HG03575 (cell line): ENCODE data around the gene TNNT2.

ENCODE experiments used
- ATAC-seq: cut with Tn5 transposase; IDR thresholded peaks from one replicate; pipeline ENCODE4 v1.9.1; 2021; ENCODE audit not compliant: unreplicated experiment, insufficient number of reproducible peaks, low FRiP score; ENCODE audit errors: extremely low read depth

TNNT2 gene

GRCh38 chr1:201404722-201405483, 27.4 kb upstream of the TNNT2 start:
- no peak for ATAC-seq

GRCh38 chr1:201404055-201404454, 26.6 kb upstream of the TNNT2 start:
- ATAC-seq: no peak

DNA sequence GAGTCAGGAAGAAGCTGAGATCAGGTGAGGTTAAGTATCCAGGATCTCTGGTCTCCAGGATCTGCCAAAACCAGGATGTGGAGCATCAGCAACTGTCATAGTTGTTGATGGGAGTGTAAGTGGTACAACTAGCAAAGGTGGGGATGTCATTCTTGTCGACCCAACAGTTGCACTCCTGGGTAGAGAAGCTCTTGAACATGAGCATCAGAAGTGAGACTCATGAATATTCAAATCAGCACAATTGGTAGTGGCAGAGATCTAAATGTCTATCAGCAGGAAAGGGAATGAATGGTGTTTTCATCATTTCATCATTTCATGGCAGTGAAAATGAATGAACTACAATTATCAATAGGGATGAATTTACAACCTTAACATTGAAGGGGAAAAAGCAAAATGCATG, 25.9 kb upstream of the TNNT2 start:
- no peak for ATAC-seq

DNA sequence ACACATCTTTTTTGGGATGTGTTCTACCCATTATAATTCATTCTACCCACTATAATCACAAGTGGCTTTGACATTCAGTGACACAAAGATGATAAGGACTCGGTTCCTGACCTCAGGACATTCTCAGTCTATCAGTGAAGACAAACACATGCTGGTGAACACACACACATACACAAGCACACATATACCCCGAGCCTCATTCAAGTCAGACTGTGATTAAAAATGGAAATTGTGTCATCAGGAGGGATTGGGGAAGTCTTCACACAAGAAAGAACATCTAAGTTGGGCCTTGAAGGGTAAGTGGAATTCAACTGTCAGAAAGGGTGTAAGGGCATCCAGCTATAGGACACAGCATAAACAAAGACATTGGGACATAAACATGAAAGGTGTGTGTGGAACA, 24.2 kb upstream of the TNNT2 start:
- no peak for ATAC-seq

DNA sequence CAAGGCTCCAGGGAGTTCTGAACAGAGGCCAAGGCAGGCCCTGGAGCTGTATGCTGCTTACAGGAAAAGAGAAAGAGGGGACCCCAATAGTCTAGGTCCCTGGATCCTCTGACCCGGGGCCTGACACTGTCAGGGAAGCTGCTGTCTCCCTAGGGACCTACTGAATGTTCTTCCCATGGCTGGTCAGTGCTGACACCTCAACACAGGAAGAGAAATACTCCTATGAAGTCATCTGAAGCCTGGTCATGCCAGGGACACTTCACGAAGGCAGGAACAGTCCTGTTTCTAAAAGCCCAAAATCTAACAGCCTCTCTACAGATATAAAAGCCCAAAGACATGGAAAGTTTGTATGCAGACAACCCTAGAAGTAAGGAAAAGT, 23.4 kb upstream of the TNNT2 start:
- ATAC-seq: no peak

- no peak for ATAC-seq
These were observed 22.9 kb upstream of the TNNT2 start for GRCh38 chr1:201400212-201400851.

GRCh38 chr1:201399352-201400126, 22.1 kb upstream of the TNNT2 start:
- no peak for ATAC-seq

DNA sequence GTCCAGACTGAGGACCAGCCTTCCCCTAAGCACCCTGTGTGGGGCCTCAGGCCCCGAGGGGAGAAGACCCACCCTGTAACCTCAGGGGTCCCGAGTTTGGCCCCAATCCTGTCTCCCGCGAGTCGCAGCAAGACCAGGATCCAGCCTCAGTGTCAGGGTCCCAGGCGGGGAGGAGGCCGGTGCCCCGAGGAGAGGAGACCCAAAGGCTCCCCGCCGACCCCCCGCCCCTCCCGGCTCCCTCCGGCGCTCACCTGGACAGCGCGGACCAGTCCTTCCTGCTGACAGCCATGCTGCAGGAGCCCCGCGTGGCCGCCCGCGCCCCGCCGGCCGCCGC, 21.5 kb upstream of the TNNT2 start, which contains the start of gene LAD1:
Gene LAD1 (minus strand): TSS at position 307 of the 334 bp plus-strand sequence. CDS start 18 bp downstream, at position 289.
- ATAC-seq: no peak

DNA sequence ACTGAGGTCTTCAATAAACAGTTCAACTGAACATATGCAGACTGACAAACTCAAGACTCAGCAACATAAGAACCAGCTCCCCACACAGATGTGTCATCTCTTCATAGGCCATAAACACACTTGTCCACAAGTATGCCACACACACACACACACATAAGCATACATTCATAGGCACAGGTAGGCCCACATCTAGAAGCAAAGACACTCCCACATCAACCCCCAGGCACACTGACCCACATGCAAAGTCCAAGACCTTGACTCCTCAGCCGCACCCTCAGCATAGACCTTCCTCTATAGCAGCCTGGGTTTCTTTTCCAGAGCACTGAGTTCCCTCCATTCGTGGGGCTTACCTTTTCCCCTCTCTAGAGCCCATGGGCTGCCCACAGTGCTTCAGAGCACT, 20.2 kb upstream of the TNNT2 start:
- no peak for ATAC-seq

GRCh38 chr1:201396861-201397464, 19.5 kb upstream of the TNNT2 start:
- no peak for ATAC-seq

DNA sequence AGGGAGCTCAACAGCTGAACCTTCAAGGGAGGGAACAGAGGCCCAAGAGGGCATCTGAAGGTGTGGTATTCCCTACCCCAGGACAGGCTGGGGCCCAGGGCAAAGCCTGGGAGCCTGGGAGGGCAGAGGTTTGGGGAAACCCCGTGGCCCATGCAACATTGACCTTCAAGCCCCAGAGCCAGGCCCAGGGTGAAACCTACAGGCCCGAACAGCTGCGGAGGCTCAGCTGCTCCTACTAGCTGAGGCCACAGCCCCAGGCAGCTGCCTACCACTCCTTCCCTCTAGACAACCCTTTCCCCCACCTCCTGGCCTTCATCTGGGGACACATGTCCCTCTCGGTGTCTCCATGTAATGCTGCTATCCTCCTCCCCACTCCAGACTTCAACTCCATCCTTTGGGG, 18.5 kb upstream of the TNNT2 start:
- no peak for ATAC-seq

- no peak for ATAC-seq
These were observed 17.1 kb upstream of the TNNT2 start for GRCh38 chr1:201394591-201394990.

DNA sequence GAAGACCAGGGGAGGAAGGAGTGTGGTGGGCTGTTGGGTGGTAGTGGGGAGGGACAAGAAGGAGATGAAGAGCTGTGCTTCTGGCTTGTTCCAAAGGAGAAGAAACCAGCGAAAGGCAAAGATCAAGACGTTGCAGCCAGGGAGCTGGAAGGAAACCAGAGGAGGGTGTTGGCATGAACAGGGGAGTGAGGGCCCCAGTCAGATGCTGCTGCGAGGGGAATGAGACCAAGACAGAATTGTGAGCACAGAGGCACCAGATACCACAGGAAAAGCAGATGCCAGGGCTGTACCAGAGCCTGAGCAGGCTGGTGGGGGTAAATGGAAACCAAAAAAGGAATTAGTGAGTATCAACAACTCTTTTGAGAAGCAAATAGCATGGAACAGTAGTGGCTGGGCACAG, 15.6 kb upstream of the TNNT2 start:
- ATAC-seq: no peak

- no peak for ATAC-seq
These were observed 14.4 kb upstream of the TNNT2 start for GRCh38 chr1:201391651-201392511.

GRCh38 chr1:201391225-201391624, 13.7 kb upstream of the TNNT2 start:
- no peak for ATAC-seq

DNA sequence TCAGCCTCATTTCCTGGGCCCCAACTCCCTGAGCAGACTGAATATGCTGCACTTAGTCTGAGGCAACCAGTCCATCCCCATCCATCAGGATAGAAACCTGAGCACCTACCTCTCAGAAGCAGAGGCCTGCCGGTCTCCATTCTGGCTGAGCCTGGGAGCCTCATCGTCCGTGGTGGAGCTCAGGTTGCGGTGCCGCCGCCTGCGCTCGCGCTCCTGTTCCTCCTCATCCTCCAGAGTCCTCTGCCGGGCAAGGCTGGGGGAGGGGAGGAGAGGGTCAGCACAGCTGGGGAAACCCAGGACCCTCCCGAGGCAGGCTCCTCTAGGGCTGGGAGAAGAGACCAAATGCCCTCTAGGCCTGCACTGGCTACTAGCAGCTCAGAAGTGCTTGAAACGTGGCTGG, 11.6 kb upstream of the TNNT2 start:
- ATAC-seq: no peak

DNA sequence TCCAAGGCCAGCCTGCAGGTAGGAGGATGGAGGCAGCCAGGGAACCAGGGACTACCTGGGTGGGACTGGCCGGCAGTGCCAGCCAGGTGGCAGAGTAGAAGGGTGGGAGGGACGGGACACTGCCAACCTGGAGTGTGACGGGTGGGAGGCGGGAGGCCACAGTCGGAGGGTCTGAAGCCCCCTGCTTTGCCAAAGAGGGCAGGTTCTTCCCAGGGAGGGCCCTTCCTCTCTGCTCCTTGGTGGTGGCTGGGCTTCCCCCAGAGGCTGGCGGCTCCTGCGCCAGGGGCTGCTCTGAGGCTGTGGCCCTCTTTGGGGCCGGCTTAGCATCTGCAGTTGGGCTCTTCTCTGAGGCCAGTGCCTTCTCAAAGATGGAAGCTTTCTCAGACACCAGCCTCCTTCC, 8.7 kb upstream of the TNNT2 start:
- no peak for ATAC-seq

GRCh38 chr1:201385299-201385891, 7.9 kb upstream of the TNNT2 start:
- no peak for ATAC-seq

GRCh38 chr1:201384406-201384782, 6.9 kb upstream of the TNNT2 start:
- ATAC-seq: no peak
